ENCODE measurements around the gene WARS2. TPM values are rescaled to one million over a fixed set of nuclear protein-coding genes. Genes with fewer than 3 reads are reported as not detected.

WARS2 gene
- total RNA-seq, 4 donors from 2014 or later: 4.6 to 18.6 (median 10.3) TPM

GRCh38 chr1:119007339-119007669, 133.1 kb downstream of the WARS2 start:
- Histone ChIP-seq H3K27ac (no peak overlapping the region), H3K36me3 (no peaks in the 10 kb centered on the region), H3K4me1 (peaks cover 9 to 32% (median 22%) of the 10 kb centered on the region in 4 donors), H3K27me3 (peaks cover 84% of the 10 kb centered on the region), H3K9me3 (no peaks in the 10 kb centered on the region), H3K4me3 (no peak overlapping the region)
- intact Hi-C loops (cut with DNase I; ENCODE audit: low total_unique reads): loop anchor here (10.0 kb wide), 1 partner anchor 853 kb away; no protein-coding TSS in a partner anchor
- no peak for DNase-seq
- TF ChIP-seq EP300 (IDR thresholded peaks at IDR 0.05; ENCODE audit: low read depth): no peak
- in situ Hi-C loops (cut with MboI; ENCODE audit: low pct_ligation_motif_present in 1 of 4, low pct_unique_long_range_greater_than_20kb in 1 of 4, low sequenced_read_pairs in 3 of 4): loop anchor here in 2 of 4 donors (25.0 kb wide), 1 partner anchor 845 kb away; no protein-coding TSS in a partner anchor
- 16% methylated on average over 21 of the region's 22 CpGs; no CpG with 5 or more reads in 1 of the 2 donors for WGBS, 2 donors (ENCODE audit: low coverage in 1 of 2)

GRCh38 chr1:119006406-119007279, 133.8 kb downstream of the WARS2 start:
- Histone ChIP-seq H3K27me3 (peaks cover 91% of the 10 kb centered on the region), H3K9me3 (no peaks in the 10 kb centered on the region), H3K4me3 (no peak overlapping the region), H3K4me1 (peaks cover 9 to 34% (median 24%) of the 10 kb centered on the region in 4 donors), H3K27ac (no peak overlapping the region), H3K36me3 (no peaks in the 10 kb centered on the region)
- in situ Hi-C loops (cut with MboI; ENCODE audit: low pct_ligation_motif_present in 1 of 4, low pct_unique_long_range_greater_than_20kb in 1 of 4, low sequenced_read_pairs in 3 of 4): loop anchor here in 2 of 4 donors (25.0 kb wide), 1 partner anchor 844 kb away; no protein-coding TSS in a partner anchor
- no peak for DNase-seq
- no peak for TF ChIP-seq POLR2AphosphoS5 (IDR thresholded peaks at IDR 0.05)
- no peak for TF ChIP-seq CTCF (IDR thresholded peaks at IDR 0.05)
- TF ChIP-seq EP300 (IDR thresholded peaks at IDR 0.05; ENCODE audit: low read depth): no peak
- no peak for TF ChIP-seq POLR2A (IDR thresholded peaks at IDR 0.05)
- 11 to 18% methylated on average over 6 to 59 of the region's 81 CpGs for WGBS, 2 donors (ENCODE audit: low coverage in 1 of 2)
- intact Hi-C loops (cut with DNase I; ENCODE audit: low total_unique reads): loop anchor here (10.0 kb wide), 1 partner anchor 852 kb away; no protein-coding TSS in a partner anchor

GRCh38 chr1:119005724-119006405, 134.6 kb downstream of the WARS2 start:
- H3K36me3 ChIP-seq: no peaks in the 10 kb centered on the region
- H3K27me3 ChIP-seq: peaks cover 98% of the 10 kb centered on the region
- no peak overlapping the region for H3K27ac ChIP-seq
- no peaks in the 10 kb centered on the region for H3K9me3 ChIP-seq
- intact Hi-C loops (cut with DNase I; ENCODE audit: low total_unique reads) (loop anchor here (10.0 kb wide), 1 partner anchor 851 kb away; no protein-coding TSS in a partner anchor), in situ Hi-C loops (cut with MboI; ENCODE audit: low pct_ligation_motif_present in 1 of 4, low pct_unique_long_range_greater_than_20kb in 1 of 4, low sequenced_read_pairs in 3 of 4) (loop anchor here in 2 of 4 donors (25.0 kb wide), 1 partner anchor 844 kb away; no protein-coding TSS in a partner anchor)
- WGBS, 2 donors (ENCODE audit: low coverage in 1 of 2): 21 to 31% methylated on average over 11 to 17 of the region's 17 CpGs
- no peak for DNase-seq
- no peak overlapping the region for H3K4me3 ChIP-seq
- peaks cover 9 to 42% (median 30%) of the 10 kb centered on the region in 4 donors for H3K4me1 ChIP-seq
- TF ChIP-seq POLR2A (IDR thresholded peaks at IDR 0.05): no peak
- no peak for TF ChIP-seq EP300 (IDR thresholded peaks at IDR 0.05; ENCODE audit: low read depth)

- no peak for DNase-seq
- no peak overlapping the region for H3K27ac ChIP-seq
- H3K36me3 ChIP-seq: no peaks in the 10 kb centered on the region
- TF ChIP-seq CTCF (IDR thresholded peaks at IDR 0.05) (no peak), EP300 (IDR thresholded peaks at IDR 0.05; ENCODE audit: low read depth) (no peak), POLR2AphosphoS5 (IDR thresholded peaks at IDR 0.05) (no peak), POLR2A (IDR thresholded peaks at IDR 0.05) (no peak)
- 57 to 67% methylated on average over 1 to 2 of the region's 2 CpGs for WGBS, 2 donors (ENCODE audit: low coverage in 1 of 2)
- no peaks in the 10 kb centered on the region for H3K9me3 ChIP-seq
- H3K4me1 ChIP-seq: peaks cover 9 to 49% (median 37%) of the 10 kb centered on the region in 4 donors
- in situ Hi-C loops (cut with MboI; ENCODE audit: low pct_ligation_motif_present in 1 of 4, low pct_unique_long_range_greater_than_20kb in 1 of 4, low sequenced_read_pairs in 3 of 4) (loop anchor here in 2 of 4 donors (25.0 kb wide), 1 partner anchor 842 kb away; no protein-coding TSS in a partner anchor), intact Hi-C loops (cut with DNase I; ENCODE audit: low total_unique reads) (loop anchor here (10.0 kb wide), 1 partner anchor 850 kb away; no protein-coding TSS in a partner anchor)
- no peak overlapping the region for H3K4me3 ChIP-seq
- peaks cover 100% of the 10 kb centered on the region for H3K27me3 ChIP-seq
Observed at GRCh38 chr1:119004781-119005180, 135.7 kb downstream of the WARS2 start.
